ENCODE data around the gene LSM12. TPM values are rescaled to one million over a fixed set of nuclear protein-coding genes. Genes with fewer than 3 reads are reported as not detected.

The LSM12 gene
- 13.7 and 17.0 TPM in 2 replicates for total RNA-seq

DNA sequence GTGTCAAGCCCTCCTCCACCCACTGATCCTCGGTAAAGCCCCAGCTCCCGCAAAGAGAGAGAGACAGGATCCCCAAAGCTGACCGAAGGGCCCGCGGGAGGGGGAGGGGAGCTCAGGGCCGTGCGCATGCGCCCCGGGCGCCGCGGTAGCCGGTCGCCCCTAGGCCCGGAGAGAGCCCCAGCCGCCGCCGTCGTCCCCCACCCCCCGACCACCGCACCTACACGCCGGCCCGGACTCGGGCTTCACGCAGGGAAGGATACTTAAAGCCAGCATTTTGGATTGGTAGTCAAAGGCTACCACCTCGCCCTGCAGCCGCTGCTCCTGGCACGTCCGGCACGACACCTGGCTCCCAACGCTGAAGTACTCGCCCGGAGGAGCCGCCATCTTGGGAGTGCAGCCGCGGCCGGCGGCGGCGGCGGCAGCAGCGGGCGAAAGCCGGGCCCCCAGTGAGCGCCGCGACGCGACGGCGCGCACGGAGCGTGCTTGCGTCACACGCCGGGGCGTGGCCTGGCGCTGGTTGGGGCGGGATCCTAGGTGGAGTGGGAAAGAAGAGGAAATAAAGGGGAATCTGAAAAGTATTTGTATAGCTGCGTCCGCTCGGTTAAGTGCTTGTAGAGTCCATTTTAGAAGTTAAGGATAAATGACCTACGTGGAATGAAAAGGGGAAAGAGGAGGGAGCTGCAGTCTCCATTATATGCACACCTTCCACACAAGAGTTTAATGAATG, at the start of gene LSM12:
LSM12 (minus strand) TSS at position 468 of the 727 bp plus-strand sequence; CDS start at position 384, 84 bp downstream.

DNA sequence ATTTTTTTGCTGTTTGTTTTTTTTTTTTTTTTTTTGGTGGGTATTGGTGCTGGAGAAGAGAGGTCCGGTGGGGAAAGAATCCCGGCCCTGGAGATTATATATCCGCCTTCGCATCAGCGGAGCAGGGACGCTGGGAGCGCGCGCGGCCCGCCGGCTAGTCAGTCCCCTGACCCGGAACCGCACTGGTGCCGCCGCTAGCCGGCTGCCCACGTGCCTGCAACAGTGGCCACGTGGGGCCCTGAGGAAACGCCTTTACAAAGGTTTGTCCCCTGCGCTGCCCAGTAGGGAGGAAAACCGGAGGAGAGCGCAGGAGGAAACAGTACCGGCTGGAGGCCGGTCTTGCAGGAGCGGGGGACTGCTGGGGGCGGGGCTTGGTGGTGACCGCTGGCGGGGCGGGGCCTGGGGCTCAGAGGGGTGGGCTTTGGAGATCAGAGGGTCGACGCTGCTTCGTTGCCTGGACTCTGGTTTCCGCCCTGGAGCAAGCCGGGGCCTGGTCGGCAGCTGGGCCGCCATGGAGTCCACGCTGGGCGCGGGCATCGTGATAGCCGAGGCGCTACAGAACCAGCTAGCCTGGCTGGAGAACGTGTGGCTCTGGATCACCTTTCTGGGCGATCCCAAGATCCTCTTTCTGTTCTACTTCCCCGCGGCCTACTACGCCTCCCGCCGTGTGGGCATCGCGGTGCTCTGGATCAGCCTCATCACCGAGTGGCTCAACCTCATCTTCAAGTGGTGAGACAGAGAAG, 4.2 kb upstream of the LSM12 start, which contains the start of gene G6PC3:
G6PC3 (plus strand) TSS at position 281 of the 743 bp plus-strand sequence; CDS start at position 512, 231 bp downstream.

DNA sequence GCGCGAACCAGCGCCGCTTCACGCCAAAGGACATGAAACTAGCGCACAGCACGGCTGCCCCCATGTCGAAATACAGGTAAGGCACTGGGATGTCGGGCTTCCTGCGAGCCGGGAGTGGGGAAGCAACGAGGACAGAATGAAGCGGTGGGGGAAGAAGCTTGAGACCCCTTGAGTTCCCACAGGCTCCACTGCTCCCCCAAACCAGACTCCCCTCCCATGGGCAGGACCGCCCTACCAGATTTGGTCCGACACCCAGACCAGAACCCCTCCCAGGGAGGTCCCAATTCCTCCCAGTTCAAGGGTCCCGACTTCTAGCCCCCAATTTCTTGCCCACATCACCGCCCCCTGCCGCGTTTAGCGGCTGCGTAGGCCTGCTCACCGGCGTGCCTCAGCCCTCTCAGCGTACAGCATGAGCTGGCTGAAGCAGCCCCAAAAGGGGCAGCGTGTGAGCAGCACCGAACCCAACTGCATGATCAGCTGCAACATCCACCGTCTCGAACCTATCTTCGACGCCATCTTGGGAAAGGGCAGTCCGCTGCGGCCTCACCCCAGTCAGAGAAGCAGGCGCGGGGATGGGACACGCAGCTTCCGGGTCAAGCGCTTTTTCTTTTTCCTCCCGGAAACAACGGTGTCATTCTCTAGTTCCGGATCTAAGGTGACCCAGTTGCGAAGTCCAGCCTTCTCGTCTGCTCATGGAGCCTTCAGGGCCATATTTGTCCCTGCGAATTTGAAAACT, 51.9 kb downstream of the LSM12 start, which contains the start of gene TMEM101:
TMEM101 (minus strand) TSS at position 527 of the 736 bp plus-strand sequence; CDS start at position 516, 11 bp downstream.

DNA sequence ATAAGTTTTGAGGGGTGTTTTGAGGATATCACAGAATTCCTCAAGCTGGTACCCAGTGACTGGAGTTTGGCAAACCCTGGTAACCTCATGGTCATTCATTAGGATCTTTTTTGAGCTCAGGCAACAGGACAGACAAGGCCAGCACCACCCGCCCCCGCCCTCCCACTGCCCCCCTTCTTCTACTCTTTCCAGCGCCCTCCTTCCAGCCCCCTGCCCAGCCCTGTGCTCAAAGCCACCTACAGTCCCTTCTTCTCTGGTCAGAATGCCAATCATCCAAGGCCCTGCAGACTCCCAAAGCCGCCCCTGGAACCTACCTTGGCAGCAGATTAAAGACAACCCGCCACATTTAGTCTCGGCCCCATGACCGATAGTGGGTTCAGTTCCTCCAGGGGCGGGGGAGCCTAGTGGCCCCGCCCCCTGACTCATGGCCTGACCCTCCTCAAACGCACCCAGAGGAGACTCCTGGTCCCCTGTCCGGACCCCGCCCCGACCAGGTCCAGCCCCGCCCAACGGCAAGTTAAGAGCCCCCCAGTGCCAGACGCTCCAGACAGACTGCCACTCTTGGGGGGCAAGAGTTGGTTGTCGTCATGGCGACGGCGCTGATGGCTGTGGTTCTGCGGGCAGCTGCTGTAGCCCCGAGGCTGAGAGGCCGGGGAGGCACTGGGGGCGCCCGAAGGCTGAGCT, 62.3 kb downstream of the LSM12 start, which contains the start of gene NAGS:
NAGS (plus strand) TSS at position 546 of the 684 bp plus-strand sequence; CDS start at position 588, 42 bp downstream.

Other genes with a start within 250 kb of the LSM12 start
- 6.3 and 8.5 TPM in 2 replicates for gene MPP3, start 233.5 kb downstream of the LSM12 start, total RNA-seq
- not detected in 2 replicates for gene CD300LG, start 219.5 kb downstream of the LSM12 start, total RNA-seq
- gene MPP2, start 159.1 kb downstream of the LSM12 start, total RNA-seq, result 3.6 and 5.8 TPM in 2 replicates
- gene PPY, start 124.2 kb downstream of the LSM12 start, total RNA-seq, result not detected in 2 replicates
- 0.16 TPM in 1 of 2 replicates, not detected in the other for gene PYY, start 112.7 kb downstream of the LSM12 start, total RNA-seq
- 2.2 and 3.5 TPM in 2 replicates for gene NAGS, start 62.0 kb downstream of the LSM12 start, total RNA-seq
- gene TMEM101, start 51.7 kb downstream of the LSM12 start, total RNA-seq, result 113 and 138 TPM in 2 replicates
- gene G6PC3, start 4.1 kb upstream of the LSM12 start, total RNA-seq, result 17.7 and 29.9 TPM in 2 replicates
- 44.6 and 69.4 TPM in 2 replicates for gene HDAC5, start 57.0 kb upstream of the LSM12 start, total RNA-seq
- 0.43 and 0.63 TPM in 2 replicates for gene HROB, start 75.3 kb upstream of the LSM12 start, total RNA-seq
- gene ASB16, start 104.0 kb upstream of the LSM12 start, total RNA-seq, result 0.16 TPM in 1 of 2 replicates, not detected in the other
- gene TMUB2, start 120.3 kb upstream of the LSM12 start, total RNA-seq, result 24.9 and 31.0 TPM in 2 replicates
- 23.3 and 23.5 TPM in 2 replicates for gene ATXN7L3, start 133.2 kb upstream of the LSM12 start, total RNA-seq
- gene UBTF, start 153.0 kb upstream of the LSM12 start, total RNA-seq, result 46.3 and 63.4 TPM in 2 replicates
- not detected in 2 replicates for gene SLC4A1, start 201.5 kb upstream of the LSM12 start, total RNA-seq
- gene RUNDC3A, start 241.9 kb upstream of the LSM12 start, total RNA-seq, result 0.17 and 0.32 TPM in 2 replicates